Fibroblast of pulmonary artery (primary cell): ENCODE results near the gene KIF18A.

Experiments
- DNase-seq: peaks from one replicate; pipeline ENCODE4 v3.0.0-alpha.2; 2010; ENCODE audit warnings: low read depth
- H3K4me3 ChIP-seq: replicated peaks from 2 replicates; pipeline ENCODE4 v1.5.1; 2011; ENCODE audit warnings: low read depth, mild to moderate bottlenecking, control low read depth, low read length, moderate library complexity
- TF ChIP-seq, protein P1 (sequence below): IDR thresholded peaks from 2 replicates; pipeline ENCODE4 v1.5.1; 2011; ENCODE audit warnings: mild to moderate bottlenecking, control low read depth, low read length, inconsistent platforms; ENCODE audit errors: missing control alignments

KIF18A gene

DNA sequence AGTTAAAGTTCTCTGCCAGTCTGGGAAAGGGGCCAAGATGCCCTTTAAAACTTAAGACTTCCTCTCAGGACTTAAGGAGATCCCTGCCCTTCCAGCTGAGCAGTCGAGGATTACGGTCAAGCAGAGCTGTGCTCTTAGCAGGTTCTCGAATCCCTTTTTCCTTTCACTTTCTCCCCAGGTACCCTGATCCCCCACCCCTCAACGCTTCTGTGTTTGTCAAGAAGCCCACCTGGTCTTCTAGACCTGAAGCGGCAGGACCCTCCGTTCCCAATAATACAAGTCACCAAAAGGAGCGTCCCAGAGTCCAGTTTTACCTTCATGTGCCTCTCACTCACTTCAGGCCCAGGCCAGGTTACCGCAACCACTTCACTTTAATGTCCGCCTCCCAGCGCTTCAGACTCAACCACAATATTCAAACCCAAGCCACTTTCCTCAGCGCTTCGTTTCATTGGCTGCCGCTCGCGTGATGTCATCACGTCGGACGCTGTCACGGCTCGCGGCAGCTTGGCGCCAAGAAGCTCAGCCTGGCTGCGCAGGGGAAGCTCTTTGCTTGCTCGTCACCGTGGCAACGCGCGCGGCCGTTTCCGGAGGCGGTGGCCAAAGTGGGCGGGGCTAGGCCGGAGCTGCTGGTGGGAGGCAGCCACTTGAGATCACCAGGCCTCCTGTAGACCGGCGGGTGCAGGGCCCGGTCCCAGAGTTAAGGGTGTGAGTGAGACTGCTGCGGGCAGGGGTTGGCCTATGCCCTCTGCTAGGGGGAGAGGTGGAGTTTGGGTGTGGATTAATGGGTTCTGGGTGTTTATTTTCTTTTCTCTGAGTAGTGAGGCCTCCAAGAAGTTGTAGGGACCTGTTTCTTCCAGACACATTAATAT lies at the start of gene KIF18A, which contains the start of gene METTL15:
Gene KIF18A (minus strand): TSS at position 407 of the 869 bp plus-strand sequence. CDS start 10,209 bp downstream, outside the sequence.
Gene METTL15 (plus strand): TSS at position 639 of the 869 bp plus-strand sequence. CDS start 4,947 bp downstream, outside the sequence.
- peak within 1 kb of the TSS; percentile 90 for H3K4me3 ChIP-seq
- peak; percentile 100 for DNase-seq
- TF ChIP-seq, protein P1, sequence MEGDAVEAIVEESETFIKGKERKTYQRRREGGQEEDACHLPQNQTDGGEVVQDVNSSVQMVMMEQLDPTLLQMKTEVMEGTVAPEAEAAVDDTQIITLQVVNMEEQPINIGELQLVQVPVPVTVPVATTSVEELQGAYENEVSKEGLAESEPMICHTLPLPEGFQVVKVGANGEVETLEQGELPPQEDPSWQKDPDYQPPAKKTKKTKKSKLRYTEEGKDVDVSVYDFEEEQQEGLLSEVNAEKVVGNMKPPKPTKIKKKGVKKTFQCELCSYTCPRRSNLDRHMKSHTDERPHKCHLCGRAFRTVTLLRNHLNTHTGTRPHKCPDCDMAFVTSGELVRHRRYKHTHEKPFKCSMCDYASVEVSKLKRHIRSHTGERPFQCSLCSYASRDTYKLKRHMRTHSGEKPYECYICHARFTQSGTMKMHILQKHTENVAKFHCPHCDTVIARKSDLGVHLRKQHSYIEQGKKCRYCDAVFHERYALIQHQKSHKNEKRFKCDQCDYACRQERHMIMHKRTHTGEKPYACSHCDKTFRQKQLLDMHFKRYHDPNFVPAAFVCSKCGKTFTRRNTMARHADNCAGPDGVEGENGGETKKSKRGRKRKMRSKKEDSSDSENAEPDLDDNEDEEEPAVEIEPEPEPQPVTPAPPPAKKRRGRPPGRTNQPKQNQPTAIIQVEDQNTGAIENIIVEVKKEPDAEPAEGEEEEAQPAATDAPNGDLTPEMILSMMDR: no peak

DNA sequence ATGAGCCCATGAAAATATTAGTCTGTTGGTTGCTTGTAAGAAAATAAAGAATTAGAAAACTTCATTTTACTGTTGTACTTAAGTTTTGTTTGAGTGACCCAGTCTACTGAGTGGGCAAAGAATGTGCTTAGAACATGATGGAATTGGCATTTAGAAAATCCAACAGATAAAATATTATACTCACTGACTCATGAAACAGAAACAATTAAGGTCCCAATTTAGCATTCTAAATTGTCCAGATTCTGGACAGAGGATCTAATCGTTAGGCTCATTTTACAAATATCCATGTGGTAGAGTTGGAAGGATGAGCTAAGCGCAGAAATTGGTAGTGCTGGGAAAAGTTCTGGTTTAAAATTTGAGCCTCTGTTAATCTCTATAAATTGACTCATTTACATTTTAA lies 45.6 kb upstream of the KIF18A start:
- no peak overlapping the region for H3K4me3 ChIP-seq
- no peak for DNase-seq
- TF ChIP-seq, protein P1: no peak

GRCh38 chr11:28152743-28153142 lies 44.8 kb upstream of the KIF18A start:
- TF ChIP-seq, protein P1: no peak
- no peak for DNase-seq
- H3K4me3 ChIP-seq: no peak overlapping the region

DNA sequence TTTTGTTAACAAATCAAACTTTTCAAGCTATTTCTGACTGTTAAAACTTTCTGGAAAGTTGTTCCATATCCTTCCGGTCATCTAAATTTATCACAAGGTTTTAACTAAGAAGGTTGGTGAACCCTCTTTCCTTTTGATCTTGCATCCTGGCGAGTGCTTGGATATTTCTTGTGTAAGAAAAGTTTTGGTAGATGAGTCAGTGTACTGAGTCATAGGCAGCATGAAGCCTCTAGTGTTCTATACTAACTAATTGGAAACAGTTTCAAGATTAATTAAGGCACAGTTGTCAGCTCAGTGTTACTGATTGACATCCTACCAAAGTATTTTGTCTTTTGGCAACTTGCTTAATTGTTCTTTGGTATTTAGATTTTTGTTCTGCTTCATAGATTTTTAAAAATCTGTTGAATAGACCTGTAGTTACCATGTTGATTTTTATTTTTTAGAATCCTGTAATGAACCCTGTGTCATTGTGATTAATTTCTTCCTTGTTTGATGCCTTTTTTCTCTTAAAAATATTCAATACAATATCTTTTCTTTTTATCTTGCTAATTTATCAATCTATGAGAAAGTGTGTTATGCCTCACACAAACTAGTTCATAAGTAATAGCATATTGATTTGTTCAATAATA lies 38.3 kb upstream of the KIF18A start:
- DNase-seq: peak; percentile 83
- TF ChIP-seq, protein P1: no peak
- H3K4me3 ChIP-seq: no peak overlapping the region

DNA sequence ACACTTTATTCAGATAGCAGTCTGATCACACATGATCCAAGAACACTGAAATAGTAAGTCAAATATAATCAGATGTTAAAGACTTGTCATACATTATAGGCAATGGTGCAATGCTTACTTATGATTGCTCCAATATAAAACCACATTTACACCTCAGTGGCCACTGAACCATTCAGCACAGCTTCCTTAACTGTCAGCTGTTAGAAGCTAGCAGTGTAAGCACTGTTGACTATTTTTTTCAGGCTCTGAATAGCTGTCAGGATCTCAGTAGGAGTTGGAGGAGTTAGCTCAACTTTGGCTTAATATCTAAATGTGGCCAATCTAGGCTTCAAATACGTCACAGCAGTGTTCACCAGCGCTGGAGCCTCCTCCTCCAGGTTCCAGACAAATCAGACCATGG lies 36.9 kb upstream of the KIF18A start:
- TF ChIP-seq, protein P1: no peak
- no peak overlapping the region for H3K4me3 ChIP-seq
- DNase-seq: peak; percentile 26

- DNase-seq: no peak
- TF ChIP-seq, protein P1: no peak
- H3K4me3 ChIP-seq: no peak overlapping the region
Measured at GRCh38 chr11:28142724-28143123, 34.8 kb upstream of the KIF18A start.
